ENCODE results near the gene CWC22.

GRCh38 chr2:179985163-179985820 lies 21.8 kb downstream of the CWC22 start:
- TF ChIP-seq CTCF (IDR thresholded peaks at IDR 0.05) (no peak), POLR2A (IDR thresholded peaks at IDR 0.05) (no peak), POLR2AphosphoS5 (IDR thresholded peaks at IDR 0.05) (no peak)

Data from breast epithelium (tissue), 3 donors.